ENCODE data around the gene DRD2. TPM values are rescaled to one million over a fixed set of nuclear protein-coding genes. Genes with fewer than 3 reads are reported as not detected.

DRD2 gene
- total RNA-seq, 1 donor from 2014 or later, result 0.44 TPM

DNA sequence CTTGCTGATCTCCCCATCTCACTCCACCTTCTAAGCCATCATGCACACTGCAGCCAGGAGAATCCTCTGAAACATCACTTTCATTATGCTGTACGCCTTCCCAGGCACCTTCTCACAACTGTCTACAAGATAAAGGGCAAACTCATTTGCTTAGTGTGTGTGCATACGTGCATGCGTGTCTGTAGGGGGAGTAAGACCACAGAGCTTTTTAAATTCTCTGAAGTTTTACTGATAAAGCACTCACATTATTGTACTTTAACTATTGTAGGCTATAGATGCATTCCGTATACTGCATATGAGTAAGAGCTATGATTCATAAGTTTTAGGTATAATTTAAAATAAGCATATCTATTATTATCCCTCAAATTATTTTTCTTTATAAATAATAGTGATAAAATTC, 102.9 kb downstream of the DRD2 start:
- DNase-seq (ENCODE audit: low spot score), result no peak

DNA sequence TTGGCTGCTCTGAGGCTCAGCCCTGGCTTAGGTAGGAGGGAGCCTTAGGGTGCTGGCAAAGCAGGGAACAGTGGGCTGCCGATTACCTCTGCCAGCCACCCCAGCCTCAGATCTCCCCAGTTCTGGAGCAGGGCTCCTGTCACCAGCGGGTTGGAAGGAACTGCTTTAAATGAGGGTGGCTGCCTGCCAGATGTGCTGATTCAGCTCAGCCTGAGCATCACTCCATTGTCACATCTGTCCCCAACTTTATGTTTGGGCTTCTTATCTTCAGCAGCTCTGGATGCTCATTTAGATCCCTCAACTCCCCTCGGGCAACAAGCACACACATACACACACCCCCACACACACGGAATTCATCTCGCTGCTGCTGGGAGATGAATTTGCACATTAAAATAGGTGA, 104.6 kb downstream of the DRD2 start:
- DNase-seq (ENCODE audit: low spot score), result no peak

DNA sequence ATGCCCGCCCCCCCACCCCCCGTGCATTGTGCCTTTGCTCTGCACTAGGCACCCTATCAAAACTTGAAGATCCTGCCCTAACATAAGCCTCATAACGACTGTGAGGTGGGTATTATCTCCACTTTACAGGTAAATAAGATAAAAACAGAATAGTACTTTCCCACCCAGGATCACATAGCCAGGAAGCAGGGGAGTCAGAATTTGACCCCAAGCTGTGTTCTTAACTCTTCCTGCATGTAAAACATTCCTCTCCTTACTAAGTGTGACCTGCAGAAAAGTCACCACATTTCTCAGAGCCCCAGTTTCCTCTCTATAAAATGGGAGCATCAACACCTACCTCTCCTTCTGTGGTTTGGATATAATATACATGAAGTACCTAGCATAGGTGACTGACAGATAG, 105.8 kb downstream of the DRD2 start:
- no peak for DNase-seq (ENCODE audit: low spot score)

DNA sequence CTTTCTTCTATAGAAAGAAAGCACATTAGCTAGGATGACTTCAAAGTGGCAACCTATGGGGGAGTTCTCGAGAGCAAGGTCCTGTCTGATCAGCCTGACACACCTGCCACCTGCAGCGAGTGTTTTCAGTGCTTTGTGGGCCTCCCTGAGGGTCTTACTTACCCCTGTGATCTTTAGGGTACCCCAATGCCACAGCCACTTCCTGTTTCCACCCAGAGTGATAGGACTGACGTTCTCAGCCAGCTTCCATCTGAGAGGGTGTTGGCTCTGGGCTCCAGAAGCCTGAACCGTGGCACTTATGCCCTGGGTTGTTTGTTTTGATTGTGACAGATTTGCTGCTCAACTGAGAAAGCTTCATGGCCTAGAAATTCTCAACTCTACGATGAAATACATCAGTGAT, 109.3 kb downstream of the DRD2 start:
- no peak for DNase-seq (ENCODE audit: low spot score)

DNA sequence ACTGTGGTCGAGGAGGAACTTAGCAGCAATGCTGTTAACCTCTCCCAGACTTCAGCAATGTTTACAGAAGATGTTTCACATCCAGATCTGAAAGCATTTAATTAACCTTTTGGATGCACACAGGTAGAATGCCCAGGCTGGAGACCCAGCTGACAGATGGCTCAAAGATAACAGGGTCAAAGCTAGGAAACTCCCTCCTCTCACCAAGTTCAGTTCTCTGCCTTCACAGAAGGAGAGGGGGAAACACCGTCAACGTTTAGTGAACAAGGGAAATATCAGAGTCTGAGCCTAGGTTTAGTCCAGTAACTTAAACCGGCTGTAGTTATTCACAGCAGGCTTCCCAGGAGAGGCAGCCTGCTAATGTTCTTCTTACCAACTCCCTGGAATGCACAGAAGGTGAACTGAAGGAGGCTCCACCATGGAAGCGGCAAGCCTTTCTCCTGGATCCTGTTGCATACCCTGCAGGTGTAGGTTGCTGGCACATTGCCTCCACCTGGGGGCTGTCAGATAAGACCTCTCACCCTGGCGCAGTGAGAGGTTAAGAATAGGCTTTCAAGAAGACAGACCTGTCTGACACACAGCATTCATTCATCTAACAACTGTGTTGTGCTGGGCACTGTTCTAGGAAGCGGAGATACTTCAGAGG, 111.1 kb downstream of the DRD2 start:
- no peak for DNase-seq (ENCODE audit: low spot score)

DNA sequence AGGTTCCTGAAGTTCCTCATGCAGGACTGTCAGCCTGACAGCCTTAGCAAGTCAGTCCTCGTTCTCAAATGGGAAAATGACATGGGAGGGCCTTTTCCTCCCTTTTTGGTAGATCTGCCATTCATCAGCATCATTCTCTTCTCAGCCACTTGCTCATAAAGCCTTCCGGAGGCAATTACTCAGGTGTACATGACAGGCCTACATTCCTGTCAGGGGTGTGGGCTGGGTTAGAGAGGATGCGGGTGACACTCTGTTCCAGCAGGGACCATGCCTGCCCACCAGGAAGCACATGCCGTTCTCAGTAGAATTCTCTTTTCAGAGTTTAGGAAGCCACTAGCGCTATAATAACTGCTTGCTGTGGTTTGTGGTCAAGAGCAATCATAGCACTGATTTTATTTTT, 111.8 kb downstream of the DRD2 start:
- DNase-seq (ENCODE audit: low spot score), result no peak

Other genes with a start within 250 kb of the DRD2 start
- 59.3 TPM for gene TTC12, start 160.8 kb downstream of the DRD2 start, total RNA-seq
- gene ANKK1, start 87.6 kb downstream of the DRD2 start, total RNA-seq, result 1.4 TPM
- 1.5 TPM for gene TMPRSS5, start 230.9 kb upstream of the DRD2 start, total RNA-seq